Measurements from ENCODE around the gene TBC1D12.

DNA sequence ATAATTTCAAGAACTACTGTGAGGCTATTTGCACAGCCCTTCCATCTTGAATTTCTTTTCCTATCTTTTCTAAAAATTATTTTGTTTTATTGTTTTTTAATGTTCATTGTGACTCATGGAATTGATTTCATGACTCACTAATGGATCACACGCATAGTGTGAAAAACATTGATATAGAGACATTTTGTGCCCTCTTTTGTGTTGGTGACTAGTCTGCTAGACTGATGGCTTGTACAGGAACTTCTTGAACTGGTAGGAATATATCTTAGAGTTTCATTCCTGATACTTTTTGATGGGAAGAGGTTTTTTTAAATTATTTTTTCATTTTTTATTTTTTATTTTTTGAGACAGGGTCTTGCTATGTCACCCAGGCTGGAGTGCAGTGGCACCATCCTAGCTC is 27.0 kb upstream of the TBC1D12 start:
- TF ChIP-seq, protein P1, sequence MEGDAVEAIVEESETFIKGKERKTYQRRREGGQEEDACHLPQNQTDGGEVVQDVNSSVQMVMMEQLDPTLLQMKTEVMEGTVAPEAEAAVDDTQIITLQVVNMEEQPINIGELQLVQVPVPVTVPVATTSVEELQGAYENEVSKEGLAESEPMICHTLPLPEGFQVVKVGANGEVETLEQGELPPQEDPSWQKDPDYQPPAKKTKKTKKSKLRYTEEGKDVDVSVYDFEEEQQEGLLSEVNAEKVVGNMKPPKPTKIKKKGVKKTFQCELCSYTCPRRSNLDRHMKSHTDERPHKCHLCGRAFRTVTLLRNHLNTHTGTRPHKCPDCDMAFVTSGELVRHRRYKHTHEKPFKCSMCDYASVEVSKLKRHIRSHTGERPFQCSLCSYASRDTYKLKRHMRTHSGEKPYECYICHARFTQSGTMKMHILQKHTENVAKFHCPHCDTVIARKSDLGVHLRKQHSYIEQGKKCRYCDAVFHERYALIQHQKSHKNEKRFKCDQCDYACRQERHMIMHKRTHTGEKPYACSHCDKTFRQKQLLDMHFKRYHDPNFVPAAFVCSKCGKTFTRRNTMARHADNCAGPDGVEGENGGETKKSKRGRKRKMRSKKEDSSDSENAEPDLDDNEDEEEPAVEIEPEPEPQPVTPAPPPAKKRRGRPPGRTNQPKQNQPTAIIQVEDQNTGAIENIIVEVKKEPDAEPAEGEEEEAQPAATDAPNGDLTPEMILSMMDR (conservative IDR thresholded peaks at IDR 0.05; ENCODE audit: low read depth, low read length) = no peak
- no peak for TF ChIP-seq EZH2 (IDR thresholded peaks at IDR 0.05; ENCODE audit: borderline replicate concordance, low read depth, low read length, poor library complexity, severe bottlenecking)

Measured in A673 (cell line).